Endothelial cell of umbilical vein (primary cell): Measurements from ENCODE around the gene ITM2B. TPM values are rescaled to one million over a fixed set of nuclear protein-coding genes. Genes with fewer than 3 reads are reported as not detected.

ENCODE experiments used
- BruUV-seq: library from RNA; stranded (reverse); fragments of 400-500 nt; replicated peaks from 2 replicates; lab custom pipeline; 2021; lab: Mats Ljungman, UMichigan
- CTCF ChIA-PET: fragments of 300-600, 350-600 bp; sonication (Branson Sonifier 250); formaldehyde crosslinking; loops from one replicate; lab custom pipeline; 2021; ENCODE audit warnings: antibody characterized with exemption, inconsistent platforms; lab: Charles Lee
- POLR2A ChIA-PET: fragments of 300-600, 350-600 bp; sonication (Branson Sonifier 250); formaldehyde crosslinking; loops from one replicate; lab custom pipeline; 2021; ENCODE audit warnings: antibody characterized with exemption, inconsistent platforms; lab: Charles Lee
- DNase-seq: peaks from one replicate; pipeline ENCODE4 v3.0.0-alpha.2; 2011; ENCODE audit warnings: low read depth, low spot score
- FAIRE-seq: peaks from 2 replicates; lab custom pipeline; 2011; peaks lifted over from hg19 to GRCh38; lab: Jason Lieb, UNC
- H2AFZ ChIP-seq: 2 replicates; pipeline ENCODE4 v1.6.0; 2012; ENCODE audit warnings: low read depth, low read length, control low read depth, inconsistent platforms
- H3K27ac ChIP-seq: 2 replicates; pipeline ENCODE4 v1.5.1; 2011; ENCODE audit warnings: low read depth, mild to moderate bottlenecking, control low read depth, low read length, moderate library complexity; ENCODE audit not compliant: insufficient read depth
- H3K27me3 ChIP-seq, 2 experiments: 2 replicates each; pipeline versions ENCODE4 v1.6.0 to v1.6.1; 2011; ENCODE audit warnings: low read length in 2 of 2, mixed read lengths in 1 of 2; ENCODE audit not compliant: control insufficient read depth in 2 of 2, insufficient read depth in 2 of 2
- H3K36me3 ChIP-seq, 2 experiments: 2 replicates in 1 of 2; 3 replicates in 1 of 2; pipeline ENCODE4 v1.5.1; 2011; ENCODE audit warnings: low read length in 2 of 2, mild to moderate bottlenecking in 1 of 2, moderate library complexity in 1 of 2; ENCODE audit not compliant: control insufficient read depth in 2 of 2, insufficient read depth in 2 of 2; ENCODE audit errors: extremely low read depth in 1 of 2
- H3K4me1 ChIP-seq: 3 replicates; pipeline ENCODE4 v1.5.1; 2011; ENCODE audit warnings: mild to moderate bottlenecking, low read length; ENCODE audit not compliant: control insufficient read depth, insufficient read depth; ENCODE audit errors: extremely low read depth
- H3K4me2 ChIP-seq: 2 replicates; pipeline ENCODE4 v1.6.1; 2011; ENCODE audit warnings: low read length, control low read depth, mixed read lengths; ENCODE audit not compliant: insufficient read depth
- H3K4me3 ChIP-seq, 3 experiments: fragments of 200-600 bp in 1 of 3; sonication (generic), shearing (Covaris generic) in 1 of 3; replicated peaks in 1 of 3; 2 replicates each; pipeline ENCODE4 v1.5.1; 2011 to 2016; ENCODE audit warnings: control low read depth in 3 of 3, low read length in 3 of 3, mild to moderate bottlenecking in 2 of 3, inconsistent platforms in 1 of 3, low read depth in 1 of 3, moderate library complexity in 1 of 3; ENCODE audit not compliant: insufficient read depth in 1 of 3
- H3K79me2 ChIP-seq: 2 replicates; pipeline ENCODE4 v1.6.0; 2012; ENCODE audit warnings: low read length, inconsistent platforms; ENCODE audit not compliant: control insufficient read depth, insufficient read depth
- H3K9ac ChIP-seq: replicated peaks from 2 replicates; pipeline ENCODE3; 2011; ENCODE audit warnings: low read length, control low read depth; ENCODE audit not compliant: insufficient read depth; ENCODE audit errors: extremely low read depth
- H3K9me1 ChIP-seq: replicated peaks from 3 replicates; pipeline ENCODE4 v1.6.0; 2011; ENCODE audit warnings: mild to moderate bottlenecking, low read length; ENCODE audit not compliant: control insufficient read depth, insufficient read depth; ENCODE audit errors: extremely low read depth
- H3K9me3 ChIP-seq: replicated peaks from 2 replicates; pipeline ENCODE4 v1.5.1; 2012; ENCODE audit warnings: low read length, inconsistent platforms; ENCODE audit not compliant: control insufficient read depth, insufficient read depth
- H4K20me1 ChIP-seq: replicated peaks from 2 replicates; pipeline ENCODE3; 2011; ENCODE audit warnings: mild to moderate bottlenecking, low read length; ENCODE audit not compliant: control insufficient read depth, insufficient read depth; ENCODE audit errors: extremely low read depth
- CTCF ChIP-seq, 2 donors: IDR thresholded peaks; 1 replicate in 1 of 2; 2 replicates in 1 of 2; pipeline ENCODE4 v1.5.1; 2011; ENCODE audit warnings: low read length in 2 of 2, mild to moderate bottlenecking in 2 of 2, moderate library complexity in 2 of 2, control low read depth in 1 of 2, inconsistent platforms in 1 of 2, low read depth in 1 of 2; ENCODE audit not compliant: insufficient read depth in 1 of 2; ENCODE audit errors: extremely low read depth in 1 of 2
- EZH2 ChIP-seq: IDR thresholded peaks from 2 replicates; pipeline ENCODE4 v1.6.1; 2012; ENCODE audit warnings: borderline replicate concordance, low read depth, mild to moderate bottlenecking, moderate library complexity, low read length, inconsistent platforms; ENCODE audit not compliant: severe bottlenecking
- FOS ChIP-seq: IDR thresholded peaks from 2 replicates; pipeline ENCODE4 v1.6.1; 2011; ENCODE audit warnings: mild to moderate bottlenecking, low read length, moderate library complexity, borderline replicate concordance; ENCODE audit not compliant: insufficient read depth
- GATA2 ChIP-seq: IDR thresholded peaks from 2 replicates; pipeline ENCODE4 v1.7.0; 2011; ENCODE audit warnings: low read depth, mild to moderate bottlenecking, moderate library complexity, mixed read lengths, low read length; ENCODE audit not compliant: insufficient read length, insufficient read depth
- JUN ChIP-seq: IDR thresholded peaks from 2 replicates; pipeline ENCODE4 v1.6.1; 2011; ENCODE audit warnings: borderline replicate concordance, low read depth; ENCODE audit not compliant: insufficient read length, insufficient read depth
- MAX ChIP-seq: IDR thresholded peaks from 2 replicates; pipeline ENCODE4 v1.6.1; 2011; ENCODE audit not compliant: insufficient read depth, insufficient read length
- POLR2A ChIP-seq: IDR thresholded peaks from 2 replicates; pipeline ENCODE4 v1.6.1; 2012; ENCODE audit warnings: low read depth, mild to moderate bottlenecking, control low read depth, low read length
- POLR2AphosphoS5 ChIP-seq: IDR thresholded peaks from 2 replicates; pipeline ENCODE4 v1.6.1; 2012; ENCODE audit warnings: low read depth, mild to moderate bottlenecking, control low read depth, low read length, moderate library complexity; ENCODE audit not compliant: insufficient read depth
- dilution Hi-C: fragments of 300-500 bp; cut with MboI; formaldehyde crosslinking; loops from one replicate; pipeline ENCODE4 v1.15.0; 2019; ENCODE audit warnings: low sequenced_read_pairs; ENCODE audit not compliant: extremely low pct_ligation_motif_present
- intact Hi-C: fragments of 100-400 bp; cut with micrococcal nuclease; formaldehyde crosslinking; loops from one replicate; pipeline ENCODE4 v1.10.0; 2022
- polyA plus RNA-seq, 4 experiments: library from polyadenylated mRNA; depleted of rRNA in 3 of 4; stranded (reverse) in 3 of 4; unstranded in 1 of 4; fragments of >200 nt; gene quantifications; 2 replicates each; pipeline versions ENCODE4 v1.2.1 to v1.2.3, GENCODE V29; 2011 to 2012; ENCODE audit warnings: missing spikeins in 1 of 4
- total RNA-seq: library from RNA; stranded (reverse); gene quantifications from 2 replicates; pipeline ENCODE4 v1.2.3, GENCODE V29; 2021

ITM2B gene
- total and polyA plus RNA-seq, 2 donors (not counting 3 experiments of a cell fraction or from before 2014, with no cell fraction given): 150 to 271 TPM

- H3K4me1 ChIP-seq: no peaks in the 10 kb centered on the region
- H3K36me3 ChIP-seq: peaks cover 0 to 14% of the 10 kb centered on the region in 2 experiments
- no peaks in the 10 kb centered on the region for H4K20me1 ChIP-seq
- H2AFZ ChIP-seq: no peak overlapping the region
- intact Hi-C loops (no loop called here), dilution Hi-C loops (no loop called here)
- CTCF ChIA-PET: no interaction called here
- FAIRE-seq (no peak), DNase-seq (no peak)
- H3K4me2 ChIP-seq: no peak overlapping the region
- H3K27ac ChIP-seq: no peak overlapping the region
- H3K27me3 ChIP-seq: no peaks in the 10 kb centered on the region
- H3K9ac ChIP-seq: no peak overlapping the region
- no peaks in the 10 kb centered on the region for H3K9me3 ChIP-seq
- no peak overlapping the region for H3K4me3 ChIP-seq
- H3K9me1 ChIP-seq: no peaks in the 10 kb centered on the region
- no peaks in the 10 kb centered on the region for H3K79me2 ChIP-seq
- POLR2A ChIA-PET: no interaction called here
- TF ChIP-seq POLR2A: no peak
- no peak for TF ChIP-seq MAX
- TF ChIP-seq GATA2: no peak
- TF ChIP-seq FOS: no peak
- no peak for TF ChIP-seq JUN
- TF ChIP-seq CTCF (IDR thresholded peaks at IDR 0.05; ENCODE audit: extremely low read depth in 1 of 2, insufficient read depth in 1 of 2, low read depth in 1 of 2, low read length in 2 of 2): no peak
- no peak for TF ChIP-seq EZH2
- TF ChIP-seq POLR2AphosphoS5: no peak
- no TSS peak for BruUV-seq
These were observed 34.0 kb downstream of the ITM2B start for GRCh38 chr13:48266701-48267639.
